B cell (primary cell): ENCODE results near the gene NUDCD3. TPM values are rescaled to one million over a fixed set of nuclear protein-coding genes. Genes with fewer than 3 reads are reported as not detected.
"Not testable (repeated sequence)": the region's sequence is repeated elsewhere in the genome, so short reads cannot be mapped to it uniquely, and the experiment has no call there.

Source experiments
- ATAC-seq: fragments of 200-7000 bp; cut with Tn5 transposase; one replicate; pipeline ENCODE4 v1.10.0; 2021; ENCODE audit warnings: low read depth, mild to moderate bottlenecking, moderate number of reproducible peaks, moderate library complexity
- CTCF ChIA-PET: fragments of 350-600 bp; sonication (Branson Sonifier 250); formaldehyde crosslinking; loops from one replicate; lab custom pipeline; 2021; ENCODE audit warnings: antibody characterized with exemption, inconsistent platforms; lab: Charles Lee
- POLR2A ChIA-PET: fragments of 350-600 bp; sonication (Branson Sonifier 250); formaldehyde crosslinking; loops from one replicate; lab custom pipeline; 2021; ENCODE audit warnings: antibody characterized with exemption; lab: Charles Lee
- DNase-seq: peaks from one replicate; pipeline ENCODE4 v3.0.0; 2013
- H2AFZ ChIP-seq: 2 replicates; pipeline ENCODE4 v1.6.1; 2012; ENCODE audit warnings: mild to moderate bottlenecking, low read depth, low read length; ENCODE audit not compliant: insufficient read depth, poor library complexity, severe bottlenecking
- H3K27ac ChIP-seq, 2 donors: 1 replicate in 1 of 2; 2 replicates in 1 of 2; pipeline ENCODE4 v1.5.1; 2012 to 2013; ENCODE audit warnings: low read length in 2 of 2, mild to moderate bottlenecking in 2 of 2, moderate library complexity in 1 of 2
- H3K27me3 ChIP-seq, 4 experiments: fragments of 200-600 bp in 1 of 4; sonication (generic) in 1 of 4; replicated peaks in 1 of 4; 1 replicate in 2 of 4; 2 replicates in 2 of 4; pipeline versions ENCODE4 v1.6.1 to v1.7.0; 2013 to 2016; ENCODE audit warnings: low read length in 3 of 4, mild to moderate bottlenecking in 2 of 4, mixed read lengths in 1 of 4, moderate library complexity in 1 of 4; ENCODE audit not compliant: insufficient read depth in 4 of 4, control insufficient read depth in 3 of 4; ENCODE audit errors: control extremely low read depth in 1 of 4
- H3K36me3 ChIP-seq, 2 experiments: replicated peaks in 1 of 2; 1 replicate in 1 of 2; 2 replicates in 1 of 2; pipeline versions ENCODE4 v1.6.1 to v1.7.1; 2013; ENCODE audit warnings: low read length in 1 of 2; ENCODE audit not compliant: insufficient read depth in 2 of 2, control insufficient read depth in 1 of 2; ENCODE audit errors: control extremely low read depth in 1 of 2, extremely low read depth in 1 of 2
- H3K4me1 ChIP-seq, 2 donors: fragments of 200-600 bp in 1 of 2; sonication (generic) in 1 of 2; 1 replicate in 1 of 2; 2 replicates in 1 of 2; pipeline versions ENCODE4 v1.5.1 to v1.6.1; 2013 to 2017; ENCODE audit warnings: low read length in 2 of 2; ENCODE audit not compliant: control insufficient read depth in 2 of 2, insufficient read depth in 2 of 2
- H3K4me2 ChIP-seq: replicated peaks from 2 replicates; pipeline ENCODE3; 2012; ENCODE audit warnings: mild to moderate bottlenecking, low read depth, low read length; ENCODE audit not compliant: poor library complexity, severe bottlenecking
- H3K4me3 ChIP-seq, 5 experiments: fragments of 200-600 bp in 1 of 5; sonication (generic) in 1 of 5; 1 replicate in 3 of 5; 2 replicates in 2 of 5; pipeline versions ENCODE4 v1.5.1 to v1.7.0; 2011 to 2016; ENCODE audit warnings: low read length in 4 of 5, mild to moderate bottlenecking in 4 of 5, low read depth in 2 of 5, control low read depth in 1 of 5, moderate library complexity in 1 of 5; ENCODE audit not compliant: insufficient read depth in 1 of 5; ENCODE audit errors: control extremely low read depth in 1 of 5, extremely low read depth in 1 of 5
- H3K79me2 ChIP-seq: fragments of 200-600 bp; sonication (generic); one replicate; pipeline ENCODE4 v1.6.0; 2016; ENCODE audit warnings: low read length; ENCODE audit not compliant: control insufficient read depth, insufficient read depth
- H3K9ac ChIP-seq: fragments of 200-600 bp; sonication (generic); 2 replicates; pipeline ENCODE4 v1.6.1; 2017; ENCODE audit warnings: mild to moderate bottlenecking, low read length, moderate library complexity
- H3K9me3 ChIP-seq, 3 donors: one replicate each; pipeline versions ENCODE4 v1.6.1 to v1.7.1; 2013; ENCODE audit warnings: low read length in 2 of 3; ENCODE audit not compliant: control insufficient read depth in 2 of 3, insufficient read depth in 1 of 3; ENCODE audit errors: control extremely low read depth in 1 of 3
- H4K20me1 ChIP-seq: 2 replicates; pipeline ENCODE4 v1.6.0; 2012; ENCODE audit warnings: mild to moderate bottlenecking, low read length; ENCODE audit not compliant: insufficient read depth, control insufficient read depth, poor library complexity, severe bottlenecking
- H3K27ac Mint-ChIP-seq: one replicate; pipeline ENCODE4 v1.8.0; 2021; ENCODE audit warnings: mixed read lengths
- H3K27me3 Mint-ChIP-seq: one replicate; pipeline ENCODE4 v1.8.0; 2021; ENCODE audit warnings: mixed read lengths
- H3K4me1 Mint-ChIP-seq: one replicate; pipeline ENCODE4 v1.8.0; 2021; ENCODE audit warnings: mixed read lengths
- H3K4me3 Mint-ChIP-seq: one replicate; pipeline ENCODE4 v1.8.0; 2021; ENCODE audit warnings: mixed read lengths
- H3K9me3 Mint-ChIP-seq: one replicate; pipeline ENCODE4 v1.8.0; 2022; ENCODE audit warnings: mixed read lengths; ENCODE audit not compliant: insufficient read depth
- CTCF ChIP-seq: fragments of 200-600 bp; IDR thresholded peaks from one replicate; pipeline ENCODE4 v1.8.0; 2022; ENCODE audit warnings: antibody characterized with exemption, mild to moderate bottlenecking
- EZH2 ChIP-seq: IDR thresholded peaks from 2 replicates; pipeline ENCODE4 v1.6.1; 2012; ENCODE audit warnings: borderline replicate concordance, low read depth, mild to moderate bottlenecking, moderate library complexity, low read length; ENCODE audit not compliant: insufficient read depth, poor library complexity, severe bottlenecking
- WGBS: methylation state at CpG from one replicate; pipeline ENCODE4 v1.1.5; 2013; ENCODE audit warnings: missing lambda C conversion rate; ENCODE audit not compliant: insufficient coverage; 5-methylcytosine and 5-hydroxymethylcytosine counted together
- intact Hi-C: fragments of 100-400 bp; cut with micrococcal nuclease; formaldehyde crosslinking; loops from one replicate; pipeline ENCODE4 v1.10.0; 2022
- polyA plus RNA-seq: library from polyadenylated mRNA; depleted of rRNA; stranded (reverse); fragments of >200 nt; gene quantifications from 2 replicates; pipeline ENCODE4 v1.2.3, GENCODE V29; 2012
- total RNA-seq, 2 donors: library from RNA; stranded (reverse); fragments of 120-200 nt in 1 of 2; gene quantifications; 1 replicate in 1 of 2; 2 replicates in 1 of 2; pipeline versions ENCODE4 v1.2.3 to v1.2.4, GENCODE V29; 2013 to 2022

NUDCD3 gene
- total and polyA plus RNA-seq, 2 donors (not counting 1 experiment from before 2014, with no cell fraction given), result 29.8 to 101 TPM

- Histone ChIP-seq H3K79me2 (peaks cover 65% of the 10 kb centered on the region), H3K9ac (no peak overlapping the region), H2AFZ (no peak overlapping the region), H3K27me3 (no peaks in the 10 kb centered on the region), H3K4me1 (peaks cover 3 to 11% of the 10 kb centered on the region in 2 donors), H3K4me2 (no peak overlapping the region), H4K20me1 (peaks cover 86% of the 10 kb centered on the region), H3K9me3 (peaks cover 0 to 1% (median 0%) of the 10 kb centered on the region in 3 donors), H3K36me3 (peaks cover 4 to 16% of the 10 kb centered on the region in 2 experiments), H3K27ac (no peak overlapping the region), H3K4me3 (no peak overlapping the region)
- H3K27me3 Mint-ChIP-seq, result no peaks in the 10 kb centered on the region
- 92% methylated on average over 1 of the region's 2 CpGs for WGBS
- H3K4me1 Mint-ChIP-seq, result peaks cover 36% of the 10 kb centered on the region
- POLR2A ChIA-PET, result interaction anchor here (0.7 kb wide), 1 partner anchor 32 kb away, joined by 4 read pairs; no protein-coding TSS in a partner anchor
- CTCF ChIA-PET, result interaction anchor here (0.7 to 1.4 kb wide), 5 partner anchors 30 to 134 kb away, joined by 3 to 8 read pairs (median 3); no protein-coding TSS in a partner anchor
- intact Hi-C loops, result loop anchor here (1.0 kb wide), 1 partner anchor 46 kb away; no protein-coding TSS in a partner anchor
- H3K9me3 Mint-ChIP-seq, result no peaks in the 10 kb centered on the region
- H3K4me3 Mint-ChIP-seq, result no peak overlapping the region
- peak; percentile 51 for ATAC-seq
- H3K27ac Mint-ChIP-seq, result no peak overlapping the region
- peak; percentile 23 for DNase-seq
- TF ChIP-seq CTCF (no peak), EZH2 (no peak)
Measured at GRCh38 chr7:44431091-44431608, 59.3 kb downstream of the NUDCD3 start.

- Histone ChIP-seq H3K27ac (no peak overlapping the region), H3K79me2 (peaks cover 62% of the 10 kb centered on the region), H3K4me1 (peaks cover 3 to 11% of the 10 kb centered on the region in 2 donors), H3K9me3 (peaks cover 0 to 3% (median 0%) of the 10 kb centered on the region in 3 donors), H3K27me3 (no peaks in the 10 kb centered on the region), H3K36me3 (peaks cover 6 to 25% of the 10 kb centered on the region in 2 experiments), H3K9ac (no peak overlapping the region), H4K20me1 (peaks cover 83% of the 10 kb centered on the region), H3K4me3 (no peak overlapping the region), H2AFZ (no peak overlapping the region), H3K4me2 (no peak overlapping the region)
- POLR2A ChIA-PET, result no interaction called here
- intact Hi-C loops, result no loop called here
- ATAC-seq, result no peak
- Mint-ChIP-seq H3K27me3 (no peaks in the 10 kb centered on the region), H3K9me3 (no peaks in the 10 kb centered on the region), H3K4me1 (peaks cover 36% of the 10 kb centered on the region), H3K4me3 (no peak overlapping the region), H3K27ac (no peak overlapping the region)
- DNase-seq, result no peak
- WGBS, result 95% methylated on average over 4 of the region's 4 CpGs
- CTCF ChIA-PET, result interaction anchor here (1.4 kb wide), 1 partner anchor 32 kb away, joined by 3 read pairs; no protein-coding TSS in a partner anchor
- TF ChIP-seq CTCF (no peak), EZH2 (no peak)
Measured at GRCh38 chr7:44430054-44430453, 60.4 kb downstream of the NUDCD3 start.

GRCh38 chr7:44424762-44425161, 65.7 kb downstream of the NUDCD3 start:
- H2AFZ ChIP-seq, H3K4me1 ChIP-seq, H3K27me3 Mint-ChIP-seq, H3K4me3 ChIP-seq, DNase-seq, H3K9me3 Mint-ChIP-seq, ATAC-seq, POLR2A ChIA-PET, H3K27ac Mint-ChIP-seq, H3K9ac ChIP-seq, CTCF ChIA-PET, H3K27ac ChIP-seq, H3K4me2 ChIP-seq, H3K9me3 ChIP-seq, H3K27me3 ChIP-seq, intact Hi-C loops, H3K4me3 Mint-ChIP-seq: not testable (repeated sequence)
- H3K4me1 Mint-ChIP-seq, result peaks cover 38% of the 10 kb centered on the region
- peaks cover 33% of the 10 kb centered on the region for H4K20me1 ChIP-seq
- WGBS, result 100% methylated on average over 2 of the region's 2 CpGs
- peaks cover 2 to 25% of the 10 kb centered on the region in 2 experiments for H3K36me3 ChIP-seq
- H3K79me2 ChIP-seq, result peaks cover 24% of the 10 kb centered on the region
